K562 (cell line): Measurements from ENCODE around the gene ROR2. TPM values are rescaled to one million over a fixed set of nuclear protein-coding genes. Genes with fewer than 3 reads are reported as not detected.

Experiments used
- ATAC-seq: fragments of 200-7000 bp; cut with Tn5 transposase; 3 replicates; pipeline ENCODE4 v1.9.1; 2020; ENCODE audit warnings: moderate library complexity
- BruUV-seq: library from RNA; stranded (reverse); fragments of 400-500 nt; replicated peaks from 2 replicates; lab custom pipeline; 2021; lab: Mats Ljungman, UMichigan
- CTCF ChIA-PET: fragments of 300-600 bp; formaldehyde crosslinking; extraction: SDS; loops from one replicate; lab custom pipeline; 2021; ENCODE audit warnings: low intra/inter-chr PET ratio; lab: Yijun Ruan, JAX
- POLR2A ChIA-PET: fragments of 300-600, 350-650 bp; sonication (Branson Sonifier 250); formaldehyde crosslinking; extraction: SDS; loops from one replicate; lab custom pipeline; 2021; ENCODE audit warnings: antibody characterized with exemption, inconsistent platforms; lab: Yijun Ruan, JAX
- DNase-seq, 4 experiments: peaks; one replicate each; pipeline versions ENCODE4 v3.0.0 to v3.0.0-alpha.2; 2011 to 2018; ENCODE audit warnings: low spot score in 3 of 4, mixed read lengths in 3 of 4; ENCODE audit errors: extremely low read depth in 1 of 4
- FAIRE-seq: peaks from 2 replicates; lab custom pipeline; 2011; peaks lifted over from hg19 to GRCh38; lab: Jason Lieb, UNC
- H2AFZ ChIP-seq: 2 replicates; pipeline ENCODE4 v1.6.0; 2011; ENCODE audit warnings: low read depth, low read length, control low read depth, inconsistent platforms
- H3K27ac ChIP-seq: fragments of 200-600 bp; 3 replicates; pipeline ENCODE4 v1.8.0; 2011; ENCODE audit warnings: low read depth, mild to moderate bottlenecking, control low read depth, inconsistent platforms, low read length, moderate library complexity, mixed read lengths; ENCODE audit errors: extremely low read depth
- H3K27me3 ChIP-seq, 2 experiments: fragments of 300-600 bp in 1 of 2; 2 replicates in 1 of 2; 3 replicates in 1 of 2; pipeline versions ENCODE4 v1.6.0 to v1.8.0; 2011; ENCODE audit warnings: inconsistent platforms in 2 of 2, low read length in 2 of 2, mild to moderate bottlenecking in 1 of 2, mixed read lengths in 1 of 2, moderate library complexity in 1 of 2; ENCODE audit not compliant: control insufficient read depth in 2 of 2, insufficient read depth in 2 of 2
- H3K36me3 ChIP-seq: fragments of 300-600 bp; 3 replicates; pipeline ENCODE4 v1.8.0; 2011; ENCODE audit warnings: mild to moderate bottlenecking, low read length, inconsistent platforms; ENCODE audit not compliant: control insufficient read depth, insufficient read depth
- H3K4me1 ChIP-seq, 2 experiments: fragments of 200-600 bp in 1 of 2; replicated peaks in 1 of 2; 2 replicates in 1 of 2; 3 replicates in 1 of 2; pipeline versions ENCODE4 v1.5.1 to v1.8.0; 2011; ENCODE audit warnings: inconsistent platforms in 2 of 2, low read length in 2 of 2, mild to moderate bottlenecking in 1 of 2, mixed read lengths in 1 of 2, moderate library complexity in 1 of 2; ENCODE audit not compliant: control insufficient read depth in 2 of 2, insufficient read depth in 2 of 2
- H3K4me2 ChIP-seq: 2 replicates; pipeline ENCODE4 v1.6.1; 2011; ENCODE audit warnings: low read length, control low read depth, inconsistent platforms, mixed read lengths; ENCODE audit not compliant: insufficient read depth
- H3K4me3 ChIP-seq: fragments of 200-600 bp; sonication (generic), shearing (Covaris generic); 2 replicates; pipeline ENCODE4 v1.5.1; 2016; ENCODE audit warnings: control low read depth, inconsistent platforms
- H3K79me2 ChIP-seq: fragments of 200-600 bp; 3 replicates; pipeline ENCODE4 v1.8.0; 2011; ENCODE audit warnings: low read length, inconsistent platforms; ENCODE audit not compliant: control insufficient read depth, insufficient read depth
- H3K9ac ChIP-seq, 2 experiments: 2 replicates each; pipeline versions ENCODE4 v1.6.0 to v1.6.1; 2011; ENCODE audit warnings: low read depth in 2 of 2, low read length in 2 of 2, control low read depth in 1 of 2, inconsistent platforms in 1 of 2, mild to moderate bottlenecking in 1 of 2, mixed read lengths in 1 of 2; ENCODE audit not compliant: insufficient read depth in 1 of 2
- H3K9me1 ChIP-seq: one replicate; pipeline ENCODE4 v1.6.0; 2011; ENCODE audit warnings: inconsistent platforms, mild to moderate bottlenecking, low read length, moderate library complexity; ENCODE audit not compliant: control insufficient read depth, insufficient read depth
- H3K9me3 ChIP-seq: replicated peaks from 2 replicates; pipeline ENCODE4 v1.5.1; 2011; ENCODE audit warnings: low read depth, low read length, inconsistent platforms; ENCODE audit not compliant: control insufficient read depth, insufficient read depth
- H4K20me1 ChIP-seq: replicated peaks from 2 replicates; pipeline ENCODE4 v1.6.1; 2011; ENCODE audit warnings: low read length, inconsistent platforms, mixed read lengths; ENCODE audit not compliant: control insufficient read depth, insufficient read depth
- CEBPG ChIP-seq, 3 experiments: fragments of 200-800 bp in 1 of 3; sonication (Bioruptor generic) in 1 of 3; sonication (generic) in 1 of 3; formaldehyde crosslinking in 1 of 3; IDR thresholded peaks in 2 of 3; conservative IDR thresholded peaks in 1 of 3; 2 replicates each; pipeline versions ENCODE4 v1.6.1 to v1.8.0; 2016 to 2022; ENCODE audit warnings: missing compliant biosample characterization in 2 of 3, missing genetic modification characterization in 2 of 3, mild to moderate bottlenecking in 1 of 3, missing genetic modification reagents in 1 of 3
- E2F8 ChIP-seq: fragments of 450-650 bp; IDR thresholded peaks from 2 replicates; pipeline ENCODE4 v1.7.1; 2018; ENCODE audit warnings: mild to moderate bottlenecking, low read depth; ENCODE audit not compliant: partially characterized antibody
- HMGN3 ChIP-seq: IDR thresholded peaks from 2 replicates; pipeline ENCODE4 v1.6.1; 2011; ENCODE audit warnings: borderline replicate concordance, low read depth, mild to moderate bottlenecking, mixed read lengths, low read length; ENCODE audit not compliant: insufficient read length; ENCODE audit errors: extremely low read depth
- KDM5B ChIP-seq: fragments of 200-600 bp; sonication (generic); IDR thresholded peaks from 2 replicates; pipeline ENCODE4 v1.6.1; 2012; ENCODE audit warnings: low read depth, mild to moderate bottlenecking, moderate library complexity, low read length, control low read depth, inconsistent platforms; ENCODE audit not compliant: insufficient replicate concordance
- SIRT6 ChIP-seq: IDR thresholded peaks from one replicate; pipeline ENCODE4 v1.6.1; 2012; ENCODE audit warnings: low read depth, mild to moderate bottlenecking, control low read depth, inconsistent platforms, low read length, moderate library complexity
- SMAD3 ChIP-seq: fragments of 450-650 bp; formaldehyde crosslinking; conservative IDR thresholded peaks from 2 replicates; pipeline ENCODE4 v1.4.0; 2020; ENCODE audit warnings: mild to moderate bottlenecking
- SMAD4 ChIP-seq: fragments of 250-450 bp; sonication (Bioruptor Pico); conservative IDR thresholded peaks from 2 replicates; pipeline ENCODE4 v1.8.0; 2021; ENCODE audit warnings: inconsistent platforms, mild to moderate bottlenecking, moderate library complexity
- ZC3H8 ChIP-seq: fragments of 450-650 bp; IDR thresholded peaks from 2 replicates; pipeline ENCODE4 v1.6.1; 2017
- ZNF407 ChIP-seq: fragments of 450-650 bp; IDR thresholded peaks from 2 replicates; pipeline ENCODE4 v1.6.1; 2016; ENCODE audit warnings: low read depth
- WGBS: fragments of 100-300 bp; shearing (Covaris generic); methylation state at CpG from one replicate; pipeline ENCODE4 v1.1.6; 2016; ENCODE audit warnings: low coverage, mixed read lengths; ENCODE audit not compliant: insufficient coverage; ENCODE audit errors: missing lambda C conversion rate; 5-methylcytosine and 5-hydroxymethylcytosine counted together
- in situ Hi-C: fragments of 300-500 bp; cut with MboI; formaldehyde crosslinking; loops from 4 replicates; pipeline ENCODE4 v1.15.0; 2018; ENCODE audit warnings: inconsistent platforms, mixed read lengths
- intact Hi-C: fragments of 100-400 bp; cut with micrococcal nuclease; formaldehyde crosslinking; loops from 2 replicates; pipeline ENCODE4 v1.14.2; 2022
- polyA plus RNA-seq, 8 experiments: library from polyadenylated mRNA; depleted of rRNA in 4 of 8; stranded (reverse) in 5 of 8; unstranded in 3 of 8; fragments of >200 nt; fragmentation: Nextera tagmentation in 2 of 8; fragmentation: Illumina TruSeq in 1 of 8; extraction: Ambion mirVana in 2 of 8; extraction: Trizol in 1 of 8; gene quantifications; 2 replicates each; pipeline versions ENCODE4 v1.2.1 to v1.2.3, GENCODE V29; 2011 to 2014; ENCODE audit warnings: inconsistent platforms in 1 of 8, missing spikeins in 1 of 8
- total RNA-seq, 7 experiments: library from RNA; depleted of rRNA in 6 of 7; stranded (reverse); fragments of >200 nt in 6 of 7; fragmentation: Illumina TruSeq in 2 of 7; extraction: Trizol in 2 of 7; gene quantifications; 2 replicates each; pipeline versions ENCODE4 v1.2.1 to v1.2.3, GENCODE V29; 2011 to 2021; ENCODE audit warnings: low replicate concordance in 1 of 7
- TF ChIP-seq, protein P1 (sequence below): fragments of 250-450 bp; sonication (Bioruptor Pico); IDR thresholded peaks from 2 replicates; pipeline ENCODE4 v1.9.0; 2021; ENCODE audit warnings: mild to moderate bottlenecking

Gene ROR2
- total and polyA plus RNA-seq, 9 of the 15 experiments (the other 6 are each of a cell fraction or from before 2014, with no cell fraction given), result 5.6 to 33.8 (median 15.3) TPM

- intact Hi-C loops (no loop called here), in situ Hi-C loops (no loop called here)
- Histone ChIP-seq H3K9ac (no peak overlapping the region), H2AFZ (no peak overlapping the region), H4K20me1 (peaks cover 8% of the 10 kb centered on the region; the same call in 1 of the 2 replicates), H3K27ac (no peak overlapping the region), H3K9me1 (peaks cover 7% of the 10 kb centered on the region), H3K79me2 (no peaks in the 10 kb centered on the region), H3K9me3 (no peaks in the 10 kb centered on the region), H3K27me3 (no peaks in the 10 kb centered on the region), H3K36me3 (peaks cover 73% of the 10 kb centered on the region; the same call in 2 of the 3 replicates), H3K4me3 (no peak overlapping the region), H3K4me2 (no peak overlapping the region), H3K4me1 (peaks cover 2 to 8% of the 10 kb centered on the region in 2 experiments; a peak in 4 of 5 replicates)
- ATAC-seq (no peak), FAIRE-seq (no peak), DNase-seq (no peak)
- BruUV-seq, result no TSS peak
- POLR2A ChIA-PET, result interaction anchor here (0.6 kb wide), 2 partner anchors 195 to 1246 kb away, joined by 3 read pairs; no protein-coding TSS in a partner anchor
- WGBS, result 90% methylated on average over 15 of the region's 15 CpGs
- CTCF ChIA-PET, result no interaction called here
- TF ChIP-seq SMAD3, result no peak
- TF ChIP-seq ZNF407, result no peak
- TF ChIP-seq E2F8, result no peak
- TF ChIP-seq, protein P1, sequence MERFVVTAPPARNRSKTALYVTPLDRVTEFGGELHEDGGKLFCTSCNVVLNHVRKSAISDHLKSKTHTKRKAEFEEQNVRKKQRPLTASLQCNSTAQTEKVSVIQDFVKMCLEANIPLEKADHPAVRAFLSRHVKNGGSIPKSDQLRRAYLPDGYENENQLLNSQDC (CRISPR knock-in tag), result no peak
- no peak for TF ChIP-seq HMGN3
- no peak for TF ChIP-seq ZC3H8
- no peak for TF ChIP-seq SIRT6
- TF ChIP-seq KDM5B, result no peak
- TF ChIP-seq CEBPG (CRISPR knock-in tag; IDR thresholded peaks at IDR 0.05), result no peak
- no peak for TF ChIP-seq CEBPG (tag; conservative IDR thresholded peaks at IDR 0.05 in 1 of 2, IDR thresholded peaks at IDR 0.05 in 1 of 2)
- TF ChIP-seq SMAD4 (CRISPR knock-in tag), result no peak
These were observed 219.2 kb downstream of the ROR2 start for GRCh38 chr9:91730806-91731205.
